HepG2 (cell line): ENCODE data around the gene SESN2. TPM values are rescaled to one million over a fixed set of nuclear protein-coding genes. Genes with fewer than 3 reads are reported as not detected.
A peak's percentile ranks its signal among the peaks of the same experiment; 100 is the strongest.

Experiments
- CBX2 ChIP-seq, 2 experiments: fragments of 200-600 bp in 1 of 2; sonication (generic); formaldehyde crosslinking in 1 of 2; IDR thresholded peaks; 2 replicates each; pipeline versions ENCODE4 v1.7.0 to v1.8.1; 2018 to 2022; ENCODE audit warnings: low read depth in 2 of 2, low read length in 1 of 2, mild to moderate bottlenecking in 1 of 2, missing genetic modification reagents in 1 of 2
- HOXA7 ChIP-seq: sonication (generic); formaldehyde crosslinking; IDR thresholded peaks from 2 replicates; pipeline ENCODE4 v1.8.1; 2022; ENCODE audit warnings: mild to moderate bottlenecking, missing genetic modification reagents, moderate library complexity
- KDM3A ChIP-seq: IDR thresholded peaks from 2 replicates; pipeline ENCODE4 v1.6.1; 2018; ENCODE audit warnings: low read depth, missing compliant biosample characterization
- SRSF1 ChIP-seq: fragments of 200-400 bp; formaldehyde crosslinking; optimal IDR thresholded peaks from 2 replicates; pipeline ENCODE3; 2017; ENCODE audit warnings: mild to moderate bottlenecking, low read depth, low read length, moderate library complexity
- TEAD2 ChIP-seq: sonication (generic); formaldehyde crosslinking; IDR thresholded peaks from 2 replicates; pipeline ENCODE4 v1.9.0; 2021; ENCODE audit warnings: missing genetic modification reagents
- ZNF383 ChIP-seq: sonication (generic); formaldehyde crosslinking; IDR thresholded peaks from 2 replicates; pipeline ENCODE4 v1.4.0; 2020; ENCODE audit warnings: missing genetic modification reagents, mild to moderate bottlenecking, borderline replicate concordance
- ZNF432 ChIP-seq: sonication (generic); formaldehyde crosslinking; IDR thresholded peaks from 2 replicates; pipeline ENCODE4 v1.5.0; 2020; ENCODE audit warnings: missing genetic modification reagents, mild to moderate bottlenecking, borderline replicate concordance
- ZNF510 ChIP-seq: sonication (generic); formaldehyde crosslinking; IDR thresholded peaks from 2 replicates; pipeline ENCODE4 v1.4.0; 2020; ENCODE audit warnings: low read depth, mild to moderate bottlenecking, missing genetic modification reagents
- polyA plus RNA-seq, 8 experiments: library from polyadenylated mRNA; depleted of rRNA in 3 of 8; stranded (reverse) in 7 of 8; unstranded in 1 of 8; fragments of >200 nt; fragmentation: Illumina TruSeq in 4 of 8; extraction: Trizol in 4 of 8; gene quantifications; 2 replicates each; pipeline versions ENCODE4 v1.2.1 to v1.2.3, GENCODE V29; 2011 to 2016; ENCODE audit warnings: low read depth in 4 of 8, missing spikeins in 1 of 8, mixed read lengths in 1 of 8; ENCODE audit not compliant: insufficient read depth in 1 of 8
- total RNA-seq, 5 experiments: library from RNA; depleted of rRNA; stranded (reverse); fragments of >200 nt; fragmentation: Illumina TruSeq; extraction: Trizol; gene quantifications; 2 replicates each; pipeline ENCODE4 v1.2.3, GENCODE V29; 2016; ENCODE audit warnings: low read depth in 1 of 5
- TF ChIP-seq, protein P1 (sequence below): sonication (generic); formaldehyde crosslinking; IDR thresholded peaks from 2 replicates; pipeline ENCODE4 v1.8.0; 2022; ENCODE audit warnings: low read depth, missing genetic modification reagents
- TF ChIP-seq, protein P2 (sequence below): sonication (generic); formaldehyde crosslinking; IDR thresholded peaks from 2 replicates; pipeline ENCODE4 v1.4.0; 2020; ENCODE audit warnings: missing genetic modification reagents
- TF ChIP-seq, protein P3 (sequence below): sonication (generic); formaldehyde crosslinking; IDR thresholded peaks from 2 replicates; pipeline ENCODE4 v1.8.0; 2022; ENCODE audit warnings: missing genetic modification reagents, low read depth, mild to moderate bottlenecking, borderline replicate concordance
- TF ChIP-seq, protein P4 (sequence below): sonication (generic); formaldehyde crosslinking; IDR thresholded peaks from 2 replicates; pipeline ENCODE4 v1.4.0; 2020; ENCODE audit warnings: missing genetic modification reagents, mild to moderate bottlenecking, borderline replicate concordance
- TF ChIP-seq, protein P5 (sequence below): sonication (generic); formaldehyde crosslinking; IDR thresholded peaks from 2 replicates; pipeline ENCODE4 v1.5.1; 2020; ENCODE audit warnings: missing genetic modification reagents, mild to moderate bottlenecking, borderline replicate concordance
- TF ChIP-seq, protein P6 (sequence below): sonication (generic); formaldehyde crosslinking; conservative IDR thresholded peaks from 2 replicates; pipeline ENCODE4 v1.5.0; 2020; ENCODE audit warnings: missing genetic modification reagents
- TF ChIP-seq, protein P7 (sequence below): sonication (generic); formaldehyde crosslinking; IDR thresholded peaks from 2 replicates; pipeline ENCODE4 v1.9.0; 2021; ENCODE audit warnings: missing genetic modification reagents, borderline replicate concordance

SESN2 gene
- total and polyA plus RNA-seq, 2 of the 13 experiments (the other 11 are each of a cell fraction or from before 2014, with no cell fraction given) = 13.2 to 19.1 TPM

DNA sequence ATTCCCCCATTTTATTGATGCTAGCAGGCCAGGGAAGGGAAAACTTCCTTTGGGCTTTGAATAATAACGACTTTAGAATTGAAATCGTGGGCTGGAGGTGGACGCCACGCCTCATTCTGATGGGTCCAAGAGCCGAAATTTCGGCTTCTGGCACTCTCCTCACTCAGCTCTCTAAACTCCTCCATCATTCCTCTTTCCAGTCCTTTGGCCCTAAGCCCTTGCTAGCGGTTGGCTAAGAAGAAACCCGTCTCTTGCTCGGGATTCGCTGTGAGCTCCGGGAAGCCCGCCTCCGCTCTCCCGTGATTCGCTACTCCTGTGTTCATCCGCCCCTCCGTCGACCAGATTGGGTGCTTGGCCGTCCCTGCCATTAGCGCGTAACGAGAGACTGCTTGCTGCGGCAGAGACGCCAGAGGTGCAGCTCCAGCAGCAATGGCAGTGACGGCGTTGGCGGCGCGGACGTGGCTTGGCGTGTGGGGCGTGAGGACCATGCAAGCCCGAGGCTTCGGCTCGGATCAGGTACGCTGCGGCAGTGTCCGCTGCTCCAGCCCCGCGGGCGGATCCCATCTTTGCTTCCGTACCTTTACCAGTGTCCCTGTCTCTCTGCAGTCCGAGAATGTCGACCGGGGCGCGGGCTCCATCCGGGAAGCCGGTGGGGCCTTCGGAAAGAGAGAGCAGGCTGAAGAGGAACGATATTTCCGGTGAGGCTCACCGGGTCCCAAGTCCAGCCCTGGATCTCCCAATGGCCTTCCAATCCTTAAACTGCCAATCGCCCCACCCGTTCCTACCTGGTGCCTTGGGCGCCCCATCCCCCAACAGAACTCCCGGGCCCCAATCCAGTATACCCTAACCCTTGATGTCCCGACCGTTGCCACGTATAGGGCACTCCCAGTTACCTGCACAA, 23.3 kb upstream of the SESN2 start, which contains the start of gene ATP5IF1 (continued):
- TF ChIP-seq ZNF432 = no peak
- TF ChIP-seq, protein P1, sequence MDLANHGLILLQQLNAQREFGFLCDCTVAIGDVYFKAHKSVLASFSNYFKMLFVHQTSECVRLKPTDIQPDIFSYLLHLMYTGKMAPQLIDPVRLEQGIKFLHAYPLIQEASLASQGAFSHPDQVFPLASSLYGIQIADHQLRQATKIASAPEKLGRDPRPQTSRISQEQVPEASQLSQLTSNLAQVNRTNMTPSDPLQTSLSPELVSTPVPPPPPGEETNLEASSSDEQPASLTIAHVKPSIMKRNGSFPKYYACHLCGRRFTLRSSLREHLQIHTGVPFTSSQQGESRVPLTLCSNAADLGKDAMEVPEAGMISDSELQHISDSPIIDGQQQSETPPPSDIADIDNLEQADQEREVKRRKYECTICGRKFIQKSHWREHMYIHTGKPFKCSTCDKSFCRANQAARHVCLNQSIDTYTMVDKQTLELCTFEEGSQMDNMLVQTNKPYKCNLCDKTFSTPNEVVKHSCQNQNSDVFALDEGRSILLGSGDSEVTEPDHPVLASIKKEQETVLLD = 0 out of 2 replicates have a peak, but pooled peaks have one; percentile 19
- 0 out of 2 replicates have a peak, but pooled peaks have one; percentile 69 for TF ChIP-seq KDM3A (CRISPR knock-in tag)
- TF ChIP-seq, protein P2, sequence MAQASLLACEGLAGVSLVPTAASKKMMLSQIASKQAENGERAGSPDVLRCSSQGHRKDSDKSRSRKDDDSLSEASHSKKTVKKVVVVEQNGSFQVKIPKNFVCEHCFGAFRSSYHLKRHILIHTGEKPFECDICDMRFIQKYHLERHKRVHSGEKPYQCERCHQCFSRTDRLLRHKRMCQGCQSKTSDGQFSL (CRISPR knock-in tag) = no peak
- TF ChIP-seq, protein P3, sequence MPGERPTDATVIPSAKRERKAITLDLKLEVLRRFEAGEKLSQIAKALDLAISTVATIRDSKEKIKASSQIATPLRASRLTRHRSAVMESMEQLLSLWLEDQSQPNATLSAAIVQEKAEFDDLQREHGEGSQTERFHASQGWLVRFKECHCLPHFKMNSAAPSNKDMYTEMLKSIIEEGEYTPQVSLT (CRISPR knock-in tag) = no peak
- TF ChIP-seq HOXA7 (CRISPR knock-in tag) = no peak
- TF ChIP-seq ZNF510 (CRISPR knock-in tag) = no peak; the same call in 1 of the 2 replicates
- TF ChIP-seq CBX2 (IDR thresholded peaks at IDR 0.05; ENCODE audit: low read depth, low read length) = no peak
- TF ChIP-seq CBX2 (CRISPR knock-in tag; IDR thresholded peaks at IDR 0.05; ENCODE audit: low read depth) = no peak
- TF ChIP-seq, protein P4, sequence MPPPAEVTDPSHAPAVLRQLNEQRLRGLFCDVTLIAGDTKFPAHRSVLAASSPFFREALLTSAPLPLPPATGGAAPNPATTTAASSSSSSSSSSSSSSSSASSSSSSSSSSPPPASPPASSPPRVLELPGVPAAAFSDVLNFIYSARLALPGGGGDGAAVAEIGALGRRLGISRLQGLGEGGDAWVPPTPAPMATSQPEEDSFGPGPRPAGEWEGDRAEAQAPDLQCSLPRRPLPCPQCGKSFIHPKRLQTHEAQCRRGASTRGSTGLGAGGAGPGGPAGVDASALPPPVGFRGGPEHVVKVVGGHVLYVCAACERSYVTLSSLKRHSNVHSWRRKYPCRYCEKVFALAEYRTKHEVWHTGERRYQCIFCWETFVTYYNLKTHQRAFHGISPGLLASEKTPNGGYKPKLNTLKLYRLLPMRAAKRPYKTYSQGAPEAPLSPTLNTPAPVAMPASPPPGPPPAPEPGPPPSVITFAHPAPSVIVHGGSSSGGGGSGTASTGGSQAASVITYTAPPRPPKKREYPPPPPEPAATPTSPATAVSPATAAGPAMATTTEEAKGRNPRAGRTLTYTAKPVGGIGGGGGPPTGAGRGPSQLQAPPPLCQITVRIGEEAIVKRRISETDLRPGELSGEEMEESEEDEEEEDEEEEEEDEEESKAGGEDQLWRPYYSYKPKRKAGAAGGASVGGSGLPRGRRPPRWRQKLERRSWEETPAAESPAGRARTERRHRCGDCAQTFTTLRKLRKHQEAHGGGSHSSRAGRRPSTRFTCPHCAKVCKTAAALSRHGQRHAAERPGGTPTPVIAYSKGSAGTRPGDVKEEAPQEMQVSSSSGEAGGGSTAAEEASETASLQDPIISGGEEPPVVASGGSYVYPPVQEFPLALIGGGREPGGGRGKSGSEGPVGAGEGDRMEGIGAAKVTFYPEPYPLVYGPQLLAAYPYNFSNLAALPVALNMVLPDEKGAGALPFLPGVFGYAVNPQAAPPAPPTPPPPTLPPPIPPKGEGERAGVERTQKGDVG (CRISPR knock-in tag) = no peak
- peak; percentile 37; the same call in 1 of the 2 replicates for TF ChIP-seq ZNF383 (CRISPR knock-in tag)
- TF ChIP-seq, protein P5, sequence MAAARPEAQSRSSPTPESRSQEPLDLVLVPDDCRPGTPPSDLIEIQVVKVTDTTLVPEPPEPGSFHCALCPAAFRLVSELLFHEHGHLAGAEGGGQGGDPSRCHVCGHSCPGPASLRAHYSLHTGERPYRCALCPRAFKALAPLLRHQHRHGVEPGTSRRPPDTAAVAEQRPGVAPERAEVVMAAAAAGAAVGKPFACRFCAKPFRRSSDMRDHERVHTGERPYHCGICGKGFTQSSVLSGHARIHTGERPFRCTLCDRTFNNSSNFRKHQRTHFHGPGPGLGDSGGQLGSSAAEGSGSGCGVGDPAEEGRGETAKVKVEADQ (CRISPR knock-in tag) = peak; percentile 39; the same call in 1 of the 2 replicates
- TF ChIP-seq TEAD2 (CRISPR knock-in tag) = 0 out of 2 replicates have a peak, but pooled peaks have one; percentile 41
- TF ChIP-seq, protein P6, sequence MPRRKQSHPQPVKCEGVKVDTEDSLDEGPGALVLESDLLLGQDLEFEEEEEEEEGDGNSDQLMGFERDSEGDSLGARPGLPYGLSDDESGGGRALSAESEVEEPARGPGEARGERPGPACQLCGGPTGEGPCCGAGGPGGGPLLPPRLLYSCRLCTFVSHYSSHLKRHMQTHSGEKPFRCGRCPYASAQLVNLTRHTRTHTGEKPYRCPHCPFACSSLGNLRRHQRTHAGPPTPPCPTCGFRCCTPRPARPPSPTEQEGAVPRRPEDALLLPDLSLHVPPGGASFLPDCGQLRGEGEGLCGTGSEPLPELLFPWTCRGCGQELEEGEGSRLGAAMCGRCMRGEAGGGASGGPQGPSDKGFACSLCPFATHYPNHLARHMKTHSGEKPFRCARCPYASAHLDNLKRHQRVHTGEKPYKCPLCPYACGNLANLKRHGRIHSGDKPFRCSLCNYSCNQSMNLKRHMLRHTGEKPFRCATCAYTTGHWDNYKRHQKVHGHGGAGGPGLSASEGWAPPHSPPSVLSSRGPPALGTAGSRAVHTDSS = 0 out of 2 replicates have a peak, but pooled peaks have one; percentile 66
- no peak for TF ChIP-seq SRSF1
- TF ChIP-seq, protein P7, sequence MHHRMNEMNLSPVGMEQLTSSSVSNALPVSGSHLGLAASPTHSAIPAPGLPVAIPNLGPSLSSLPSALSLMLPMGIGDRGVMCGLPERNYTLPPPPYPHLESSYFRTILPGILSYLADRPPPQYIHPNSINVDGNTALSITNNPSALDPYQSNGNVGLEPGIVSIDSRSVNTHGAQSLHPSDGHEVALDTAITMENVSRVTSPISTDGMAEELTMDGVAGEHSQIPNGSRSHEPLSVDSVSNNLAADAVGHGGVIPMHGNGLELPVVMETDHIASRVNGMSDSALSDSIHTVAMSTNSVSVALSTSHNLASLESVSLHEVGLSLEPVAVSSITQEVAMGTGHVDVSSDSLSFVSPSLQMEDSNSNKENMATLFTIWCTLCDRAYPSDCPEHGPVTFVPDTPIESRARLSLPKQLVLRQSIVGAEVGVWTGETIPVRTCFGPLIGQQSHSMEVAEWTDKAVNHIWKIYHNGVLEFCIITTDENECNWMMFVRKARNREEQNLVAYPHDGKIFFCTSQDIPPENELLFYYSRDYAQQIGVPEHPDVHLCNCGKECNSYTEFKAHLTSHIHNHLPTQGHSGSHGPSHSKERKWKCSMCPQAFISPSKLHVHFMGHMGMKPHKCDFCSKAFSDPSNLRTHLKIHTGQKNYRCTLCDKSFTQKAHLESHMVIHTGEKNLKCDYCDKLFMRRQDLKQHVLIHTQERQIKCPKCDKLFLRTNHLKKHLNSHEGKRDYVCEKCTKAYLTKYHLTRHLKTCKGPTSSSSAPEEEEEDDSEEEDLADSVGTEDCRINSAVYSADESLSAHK = 0 out of 2 replicates have a peak, but pooled peaks have one; percentile 23
